Measurements from ENCODE around the gene RREB1. TPM values are rescaled to one million over a fixed set of nuclear protein-coding genes. Genes with fewer than 3 reads are reported as not detected.

Gene RREB1
- total and polyA plus RNA-seq, 3 donors from 2014 or later: 30.0 to 79.2 (median 75.0) TPM

DNA sequence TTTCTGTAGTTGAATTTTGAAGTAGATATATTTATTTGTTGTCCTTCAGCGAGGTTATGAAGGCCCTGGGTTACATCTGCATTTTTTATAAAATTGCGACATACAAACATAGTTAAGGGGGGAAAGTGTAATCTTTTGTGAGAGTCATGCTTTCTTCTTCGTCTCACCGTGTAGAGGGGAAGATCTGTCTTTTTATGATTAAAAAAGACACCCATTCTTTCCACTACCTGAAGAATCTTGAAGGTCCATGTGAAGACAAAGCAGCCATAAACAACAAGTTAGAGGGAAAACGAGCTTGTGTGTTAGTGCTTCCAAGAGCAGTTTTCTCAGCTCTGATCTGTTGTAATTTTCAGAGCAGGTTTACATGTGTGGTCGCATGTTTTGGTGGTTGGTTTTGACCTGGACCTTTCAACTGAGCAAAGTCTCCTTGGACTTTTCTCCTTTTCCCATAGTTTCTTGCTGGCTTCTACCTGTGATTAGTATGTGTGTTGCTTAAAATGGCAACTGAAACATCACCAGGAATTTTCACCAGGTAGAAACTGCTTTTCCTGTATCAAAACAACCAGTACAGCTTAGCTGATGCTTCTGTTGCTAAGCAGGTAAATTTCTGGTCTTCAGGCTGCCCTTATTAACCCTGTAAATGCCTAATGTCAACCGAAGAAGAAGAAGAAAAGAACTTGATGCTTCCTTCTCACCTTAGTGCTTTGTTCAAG lies 37.3 kb downstream of the RREB1 start:
- Histone ChIP-seq H3K4me3 (no peak overlapping the region), H3K4me1 (peaks cover 60% of the 10 kb centered on the region), H3K27ac (peak overlapping the region in 1 of 2 donors; percentile 64), H3K9me3 (no peaks in the 10 kb centered on the region), H3K27me3 (no peaks in the 10 kb centered on the region), H3K36me3 (ENCODE audit: low read depth, missing control alignments) (no peaks in the 10 kb centered on the region)
- intact Hi-C loops (cut with DNase I; ENCODE audit: low total_unique reads): no loop called here
- no peak for TF ChIP-seq POLR2A (IDR thresholded peaks at IDR 0.05)
- TF ChIP-seq, protein P1, sequence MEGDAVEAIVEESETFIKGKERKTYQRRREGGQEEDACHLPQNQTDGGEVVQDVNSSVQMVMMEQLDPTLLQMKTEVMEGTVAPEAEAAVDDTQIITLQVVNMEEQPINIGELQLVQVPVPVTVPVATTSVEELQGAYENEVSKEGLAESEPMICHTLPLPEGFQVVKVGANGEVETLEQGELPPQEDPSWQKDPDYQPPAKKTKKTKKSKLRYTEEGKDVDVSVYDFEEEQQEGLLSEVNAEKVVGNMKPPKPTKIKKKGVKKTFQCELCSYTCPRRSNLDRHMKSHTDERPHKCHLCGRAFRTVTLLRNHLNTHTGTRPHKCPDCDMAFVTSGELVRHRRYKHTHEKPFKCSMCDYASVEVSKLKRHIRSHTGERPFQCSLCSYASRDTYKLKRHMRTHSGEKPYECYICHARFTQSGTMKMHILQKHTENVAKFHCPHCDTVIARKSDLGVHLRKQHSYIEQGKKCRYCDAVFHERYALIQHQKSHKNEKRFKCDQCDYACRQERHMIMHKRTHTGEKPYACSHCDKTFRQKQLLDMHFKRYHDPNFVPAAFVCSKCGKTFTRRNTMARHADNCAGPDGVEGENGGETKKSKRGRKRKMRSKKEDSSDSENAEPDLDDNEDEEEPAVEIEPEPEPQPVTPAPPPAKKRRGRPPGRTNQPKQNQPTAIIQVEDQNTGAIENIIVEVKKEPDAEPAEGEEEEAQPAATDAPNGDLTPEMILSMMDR (IDR thresholded peaks at IDR 0.05): no peak
- DNase-seq: no peak
- WGBS, 2 donors: 68 to 77% methylated on average over 7 of the region's 7 CpGs

DNA sequence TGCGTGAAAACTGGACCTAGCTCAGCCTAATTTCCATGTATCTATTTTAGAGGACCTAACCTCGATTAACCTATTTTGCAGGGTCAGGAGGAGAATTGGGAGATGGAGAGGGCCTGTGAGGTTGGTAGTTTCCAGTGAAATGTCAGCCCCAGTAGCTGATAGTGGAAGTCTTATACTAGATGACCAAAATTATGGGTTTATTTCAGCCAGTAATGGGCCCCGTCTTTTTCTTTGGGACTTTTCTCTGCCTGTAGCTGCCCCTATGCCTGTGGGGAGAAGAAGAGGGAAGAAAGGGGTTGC lies 37.8 kb downstream of the RREB1 start:
- H3K4me1 ChIP-seq: peaks cover 58% of the 10 kb centered on the region
- intact Hi-C loops (cut with DNase I; ENCODE audit: low total_unique reads): no loop called here
- no peak for DNase-seq
- peak overlapping the region in 1 of 2 donors; percentile 64 for H3K27ac ChIP-seq
- WGBS, 2 donors: 76 to 88% methylated on average over 3 of the region's 3 CpGs
- H3K27me3 ChIP-seq: no peaks in the 10 kb centered on the region
- no peaks in the 10 kb centered on the region for H3K36me3 ChIP-seq (ENCODE audit: low read depth, missing control alignments)
- H3K4me3 ChIP-seq: no peak overlapping the region
- TF ChIP-seq POLR2A (IDR thresholded peaks at IDR 0.05): no peak
- TF ChIP-seq, protein P1 (IDR thresholded peaks at IDR 0.05): no peak
- H3K9me3 ChIP-seq: no peaks in the 10 kb centered on the region

DNA sequence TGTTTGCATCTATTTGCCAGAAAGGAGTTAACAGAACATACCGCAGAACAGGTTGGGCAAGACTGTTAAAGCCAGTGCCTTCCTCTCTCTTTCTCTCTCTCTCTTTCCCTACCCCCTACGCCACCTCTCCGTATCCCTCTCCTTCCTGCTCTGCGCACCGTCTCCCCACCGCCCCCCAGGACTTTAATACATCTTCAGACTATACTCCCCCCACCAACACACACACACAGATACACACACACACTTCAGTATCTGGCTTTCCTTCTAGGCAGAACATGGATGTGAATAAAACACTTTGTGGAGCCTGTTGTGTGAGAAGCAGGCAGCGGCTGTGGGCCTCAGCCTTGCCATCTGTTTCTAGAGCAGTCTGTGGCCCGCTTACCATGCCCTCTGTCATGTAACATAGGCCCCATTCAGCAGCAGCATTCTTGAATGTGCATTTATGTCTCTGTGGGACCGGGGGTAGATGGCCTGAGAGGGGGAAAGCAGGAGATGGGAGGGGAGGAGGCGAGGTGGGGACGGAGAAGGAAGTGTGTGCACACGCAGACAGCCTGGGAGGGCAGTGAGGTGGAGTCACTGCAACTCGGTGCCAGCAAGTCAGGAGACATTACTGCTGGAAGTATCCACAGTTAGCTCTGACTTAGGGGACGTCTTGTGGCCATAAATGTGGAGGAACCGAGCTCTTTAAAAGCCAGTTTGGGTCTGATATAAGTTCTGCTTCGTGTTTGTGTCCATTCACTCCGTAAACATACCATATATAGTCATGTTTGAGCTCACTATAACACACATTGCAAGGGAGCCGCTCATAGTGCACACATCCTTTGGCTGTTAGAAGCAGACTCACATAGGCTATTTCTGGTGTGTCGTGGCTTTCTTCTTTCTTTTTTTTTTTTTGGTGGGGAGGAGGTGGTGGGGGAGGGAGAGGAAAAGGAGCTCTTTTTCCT lies 38.4 kb downstream of the RREB1 start:
- Histone ChIP-seq H3K4me1 (peaks cover 65% of the 10 kb centered on the region), H3K27me3 (no peaks in the 10 kb centered on the region), H3K36me3 (ENCODE audit: low read depth, missing control alignments) (no peaks in the 10 kb centered on the region), H3K4me3 (no peak overlapping the region), H3K9me3 (no peaks in the 10 kb centered on the region), H3K27ac (peak overlapping the region in 1 of 2 donors; percentile 64)
- 57 to 66% methylated on average over 19 of the region's 19 CpGs for WGBS, 2 donors
- TF ChIP-seq POLR2A (IDR thresholded peaks at IDR 0.05): no peak
- TF ChIP-seq, protein P1 (IDR thresholded peaks at IDR 0.05): no peak
- intact Hi-C loops (cut with DNase I; ENCODE audit: low total_unique reads): no loop called here
- DNase-seq: peak; percentile 77

DNA sequence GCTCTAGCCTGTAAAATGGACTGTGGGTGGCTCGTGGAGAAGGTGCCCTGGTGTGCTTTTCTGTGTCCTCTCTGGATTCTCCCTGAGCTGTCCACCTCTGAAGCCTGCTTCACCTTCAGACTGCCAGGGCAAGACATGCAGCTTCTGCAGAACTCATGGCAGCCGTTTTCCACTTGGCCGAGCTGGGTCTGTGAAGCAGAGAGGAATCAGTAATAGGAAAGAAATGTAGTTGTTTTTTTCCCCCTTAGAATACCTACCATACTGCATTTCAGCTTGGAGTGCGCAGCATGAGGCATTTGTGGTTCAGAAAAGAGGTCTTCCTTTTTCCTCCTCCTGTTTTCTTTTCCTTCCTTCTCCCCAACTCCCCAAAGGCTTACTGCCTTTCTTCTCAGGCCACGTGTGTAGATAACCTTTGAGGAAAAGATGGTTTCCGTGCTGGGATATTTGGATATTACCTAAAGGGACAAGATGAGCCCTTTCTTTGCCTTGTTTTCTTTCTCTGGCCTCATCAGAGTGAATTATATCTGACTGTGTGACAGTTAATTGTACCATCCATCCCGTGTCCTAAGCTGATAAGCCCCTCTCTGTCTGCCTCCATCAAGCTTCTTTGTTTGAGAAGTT lies 39.4 kb downstream of the RREB1 start:
- TF ChIP-seq POLR2A (IDR thresholded peaks at IDR 0.05): no peak
- TF ChIP-seq, protein P1 (IDR thresholded peaks at IDR 0.05): no peak
- intact Hi-C loops (cut with DNase I; ENCODE audit: low total_unique reads): no loop called here
- Histone ChIP-seq H3K27ac (peak overlapping the region; percentile 17 to 64), H3K36me3 (ENCODE audit: low read depth, missing control alignments) (no peaks in the 10 kb centered on the region), H3K4me1 (peaks cover 69% of the 10 kb centered on the region), H3K4me3 (no peak overlapping the region), H3K9me3 (no peaks in the 10 kb centered on the region), H3K27me3 (no peaks in the 10 kb centered on the region)
- WGBS, 2 donors: 47 to 55% methylated on average over 7 of the region's 7 CpGs
- DNase-seq: no peak

Measured in testis (tissue), 3 donors.